ENCODE data around the gene SLC9A9.

Gene SLC9A9

GRCh38 chr3:143429628-143430514 is 418.4 kb downstream of the SLC9A9 start:
- no peak for ATAC-seq
- no peak for TF ChIP-seq ZNF8 (CRISPR knock-in tag; IDR thresholded peaks at IDR 0.05)

- ATAC-seq, result no peak
- TF ChIP-seq ZNF565 (CRISPR knock-in tag; conservative IDR thresholded peaks at IDR 0.05; ENCODE audit: low read depth), result no peak
- no peak for TF ChIP-seq ISL1 (CRISPR knock-in tag; IDR thresholded peaks at IDR 0.05)
- TF ChIP-seq RARB (CRISPR knock-in tag; IDR thresholded peaks at IDR 0.05), result no peak
- TF ChIP-seq TSHZ2 (CRISPR knock-in tag; IDR thresholded peaks at IDR 0.05), result no peak
- TF ChIP-seq GLIS3 (CRISPR knock-in tag; IDR thresholded peaks at IDR 0.05), result no peak
- no peak for TF ChIP-seq ZFP3 (CRISPR knock-in tag; IDR thresholded peaks at IDR 0.05)
- no peak for TF ChIP-seq CSDC2 (CRISPR knock-in tag; IDR thresholded peaks at IDR 0.05)
- TF ChIP-seq ESRRG (CRISPR knock-in tag; IDR thresholded peaks at IDR 0.05), result no peak
- no peak for TF ChIP-seq CSRNP3 (CRISPR knock-in tag; IDR thresholded peaks at IDR 0.05)
- TF ChIP-seq ZFP30 (CRISPR knock-in tag; IDR thresholded peaks at IDR 0.05), result no peak
- TF ChIP-seq OSR1 (CRISPR knock-in tag; IDR thresholded peaks at IDR 0.05), result no peak
- no peak for TF ChIP-seq CREB5 (CRISPR knock-in tag; IDR thresholded peaks at IDR 0.05; ENCODE audit: low read depth)
- TF ChIP-seq ZC3H10 (CRISPR knock-in tag; IDR thresholded peaks at IDR 0.05), result no peak
- TF ChIP-seq SNAI2 (CRISPR knock-in tag; IDR thresholded peaks at IDR 0.05), result no peak
- no peak for TF ChIP-seq TCF4 (CRISPR knock-in tag; IDR thresholded peaks at IDR 0.05; ENCODE audit: borderline replicate concordance)
Measured at GRCh38 chr3:143428294-143428693, 420.0 kb downstream of the SLC9A9 start.

GRCh38 chr3:143427631-143428030 is 420.6 kb downstream of the SLC9A9 start:
- TF ChIP-seq ZNF565 (CRISPR knock-in tag; conservative IDR thresholded peaks at IDR 0.05; ENCODE audit: low read depth), result no peak
- TF ChIP-seq TSHZ2 (CRISPR knock-in tag; IDR thresholded peaks at IDR 0.05), result no peak
- TF ChIP-seq TCF4 (CRISPR knock-in tag; IDR thresholded peaks at IDR 0.05; ENCODE audit: borderline replicate concordance), result no peak
- TF ChIP-seq CSRNP3 (CRISPR knock-in tag; IDR thresholded peaks at IDR 0.05), result no peak
- no peak for TF ChIP-seq ZC3H10 (CRISPR knock-in tag; IDR thresholded peaks at IDR 0.05)
- no peak for TF ChIP-seq SNAI2 (CRISPR knock-in tag; IDR thresholded peaks at IDR 0.05)
- no peak for TF ChIP-seq PPARA (CRISPR knock-in tag; IDR thresholded peaks at IDR 0.05; ENCODE audit: borderline replicate concordance)
- TF ChIP-seq PATZ1 (CRISPR knock-in tag; IDR thresholded peaks at IDR 0.05; ENCODE audit: borderline replicate concordance), result no peak
- TF ChIP-seq ISL1 (CRISPR knock-in tag; IDR thresholded peaks at IDR 0.05), result no peak
- ATAC-seq, result no peak
